Keratinocyte (primary cell): ENCODE data around the gene ALOX5AP. TPM values are rescaled to one million over a fixed set of nuclear protein-coding genes. Genes with fewer than 3 reads are reported as not detected.
A peak's percentile ranks its signal among the peaks of the same experiment; 100 is the strongest.

Source experiments
- DNase-seq: peaks from one replicate; pipeline ENCODE4 v3.0.0-alpha.2; 2011; ENCODE audit warnings: low read depth, missing footprints, low spot score
- FAIRE-seq: peaks from 2 replicates; lab custom pipeline; 2011; peaks lifted over from hg19 to GRCh38; lab: Jason Lieb, UNC
- H2AFZ ChIP-seq: 2 replicates; pipeline ENCODE4 v1.6.0; 2012; ENCODE audit warnings: low read length, control low read depth, inconsistent platforms; ENCODE audit not compliant: control insufficient read depth
- H3K27ac ChIP-seq: 2 replicates; pipeline ENCODE4 v1.5.1; 2011; ENCODE audit warnings: low read length; ENCODE audit not compliant: control insufficient read depth, insufficient read depth
- H3K27me3 ChIP-seq: 3 replicates; pipeline ENCODE4 v1.6.0; 2011; ENCODE audit warnings: low read length; ENCODE audit not compliant: control insufficient read depth, insufficient read depth; ENCODE audit errors: extremely low read depth
- H3K36me3 ChIP-seq, 2 experiments: 2 replicates in 1 of 2; 3 replicates in 1 of 2; pipeline ENCODE4 v1.5.1; 2011; ENCODE audit warnings: low read length in 2 of 2, mild to moderate bottlenecking in 1 of 2; ENCODE audit not compliant: control insufficient read depth in 2 of 2, insufficient read depth in 2 of 2; ENCODE audit errors: extremely low read depth in 1 of 2
- H3K4me1 ChIP-seq: 3 replicates; pipeline ENCODE4 v1.5.1; 2011; ENCODE audit warnings: low read length; ENCODE audit not compliant: control insufficient read depth, insufficient read depth; ENCODE audit errors: extremely low read depth
- H3K4me2 ChIP-seq: 3 replicates; pipeline ENCODE4 v1.6.0; 2011; ENCODE audit warnings: low read depth, low read length; ENCODE audit not compliant: control insufficient read depth, insufficient read depth; ENCODE audit errors: extremely low read depth
- H3K4me3 ChIP-seq, 3 experiments: fragments of 200-600 bp in 1 of 3; sonication (generic) in 1 of 3; 2 replicates in 2 of 3; 3 replicates in 1 of 3; pipeline ENCODE4 v1.5.1; 2011 to 2016; ENCODE audit warnings: low read length in 3 of 3, mild to moderate bottlenecking in 3 of 3, control low read depth in 2 of 3, inconsistent platforms in 1 of 3, low read depth in 1 of 3, mixed read lengths in 1 of 3, mixed run types in 1 of 3, moderate library complexity in 1 of 3; ENCODE audit not compliant: control insufficient read depth in 2 of 3, insufficient read depth in 2 of 3; ENCODE audit errors: extremely low read depth in 1 of 3
- H3K79me2 ChIP-seq: 2 replicates; pipeline ENCODE4 v1.6.0; 2012; ENCODE audit warnings: low read length; ENCODE audit not compliant: control insufficient read depth, insufficient read depth
- H3K9ac ChIP-seq: 3 replicates; pipeline ENCODE4 v1.6.0; 2011; ENCODE audit warnings: low read length; ENCODE audit not compliant: control insufficient read depth, insufficient read depth; ENCODE audit errors: extremely low read depth
- H3K9me1 ChIP-seq: 3 replicates; pipeline ENCODE4 v1.6.0; 2011; ENCODE audit warnings: low read length; ENCODE audit not compliant: control insufficient read depth, insufficient read depth; ENCODE audit errors: extremely low read depth
- H3K9me3 ChIP-seq: 2 replicates; pipeline ENCODE4 v1.5.1; 2012; ENCODE audit warnings: low read depth, low read length; ENCODE audit not compliant: control insufficient read depth
- H4K20me1 ChIP-seq: 3 replicates; pipeline ENCODE4 v1.6.0; 2011; ENCODE audit warnings: low read length; ENCODE audit not compliant: control insufficient read depth, insufficient read depth; ENCODE audit errors: extremely low read depth
- CTCF ChIP-seq, 3 experiments: IDR thresholded peaks in 1 of 3; conservative IDR thresholded peaks in 1 of 3; optimal IDR thresholded peaks in 1 of 3; 2 replicates in 2 of 3; 3 replicates in 1 of 3; pipeline versions ENCODE3 to v1.5.1; 2011; ENCODE audit warnings: low read length in 3 of 3, mild to moderate bottlenecking in 3 of 3, moderate library complexity in 2 of 3, control low read depth in 1 of 3, inconsistent platforms in 1 of 3; ENCODE audit not compliant: insufficient read depth in 2 of 3; ENCODE audit errors: extremely low read depth in 1 of 3
- EZH2 ChIP-seq: IDR thresholded peaks from one replicate; pipeline ENCODE4 v1.6.1; 2012; ENCODE audit warnings: inconsistent platforms, mild to moderate bottlenecking, low read length, moderate library complexity
- dilution Hi-C: fragments of 300-500 bp; cut with MboI; formaldehyde crosslinking; loops from one replicate; pipeline ENCODE4 v1.7.0; 2020; ENCODE audit warnings: low sequenced_read_pairs; ENCODE audit not compliant: extremely low pct_ligation_motif_present
- polyA plus RNA-seq, 5 experiments: library from polyadenylated mRNA; depleted of rRNA in 3 of 5; stranded (reverse) in 3 of 5; stranded (forward) in 1 of 5; unstranded in 1 of 5; fragments of >200 nt; gene quantifications; 1 replicate in 1 of 5; 2 replicates in 3 of 5; 3 replicates in 1 of 5; pipeline versions ENCODE4 v1.2.1 to v1.2.3, GENCODE V29; 2011 to 2012; ENCODE audit warnings: missing spikeins in 2 of 5, low read depth in 1 of 5, low replicate concordance in 1 of 5

ALOX5AP gene
- polyA plus RNA-seq, 1 donor (not counting 4 experiments of a cell fraction or from before 2014, with no cell fraction given), result 0.31 TPM

GRCh38 chr13:30796132-30796572, 60.8 kb downstream of the ALOX5AP start:
- H2AFZ ChIP-seq, result peak overlapping the region; percentile 80
- peak; percentile 82 for FAIRE-seq

GRCh38 chr13:30796631-30797601, 61.6 kb downstream of the ALOX5AP start:
- no peaks in the 10 kb centered on the region for H4K20me1 ChIP-seq
- H2AFZ ChIP-seq, result peak overlapping the region; percentile 80
- H3K79me2 ChIP-seq, result no peaks in the 10 kb centered on the region
- peaks cover 39% of the 10 kb centered on the region for H3K4me1 ChIP-seq
- H3K36me3 ChIP-seq, result no peaks in the 10 kb centered on the region
- dilution Hi-C loops, result loop anchor here (10.0 kb wide), 1 partner anchor 68 kb away; no protein-coding TSS in a partner anchor
- DNase-seq (no peak), FAIRE-seq (peak; percentile 73)
- H3K9me3 ChIP-seq, result no peaks in the 10 kb centered on the region
- H3K27ac ChIP-seq, result peak overlapping the region; percentile 59
- peak overlapping the region; percentile 13 to 71 (median 54) for H3K4me3 ChIP-seq
- H3K9me1 ChIP-seq, result peaks cover 4% of the 10 kb centered on the region
- H3K27me3 ChIP-seq, result no peaks in the 10 kb centered on the region
- peak overlapping the region; percentile 50 for H3K9ac ChIP-seq
- TF ChIP-seq EZH2 (no peak), CTCF (optimal IDR thresholded peaks at IDR 0.05 in 1 of 3, IDR thresholded peaks at IDR 0.05 in 1 of 3, conservative IDR thresholded peaks at IDR 0.05 in 1 of 3; ENCODE audit: extremely low read depth in 1 of 3, insufficient read depth in 2 of 3, low read length in 3 of 3) (no peak)
- peak overlapping the region; percentile 97 for H3K4me2 ChIP-seq

More at GRCh38 chr13:30796132-30796572, 60.8 kb downstream of the ALOX5AP start:
- dilution Hi-C loops, result loop anchor here (10.0 kb wide), 1 partner anchor 69 kb away; no protein-coding TSS in a partner anchor
- H3K9ac ChIP-seq, result peak overlapping the region; percentile 50
- no peaks in the 10 kb centered on the region for H3K9me3 ChIP-seq
- peaks cover 39% of the 10 kb centered on the region for H3K4me1 ChIP-seq
- TF ChIP-seq EZH2, result no peak
- TF ChIP-seq CTCF (optimal IDR thresholded peaks at IDR 0.05 in 1 of 3, IDR thresholded peaks at IDR 0.05 in 1 of 3, conservative IDR thresholded peaks at IDR 0.05 in 1 of 3; ENCODE audit: extremely low read depth in 1 of 3, insufficient read depth in 2 of 3, low read length in 3 of 3), result peak in 1 of 3 experiments; percentile 35
- peak overlapping the region; percentile 59 for H3K27ac ChIP-seq
- DNase-seq, result no peak
- peaks cover 4% of the 10 kb centered on the region for H3K9me1 ChIP-seq
- no peaks in the 10 kb centered on the region for H3K36me3 ChIP-seq
- no peaks in the 10 kb centered on the region for H4K20me1 ChIP-seq
- H3K4me3 ChIP-seq, result peak overlapping the region in 2 of 3 experiments; percentile 54 to 71
- no peaks in the 10 kb centered on the region for H3K79me2 ChIP-seq
- H3K27me3 ChIP-seq, result no peaks in the 10 kb centered on the region
- H3K4me2 ChIP-seq, result peak overlapping the region; percentile 97
